Rectal smooth muscle tissue (tissue), 1 donor: ENCODE results near the gene GRAMD2B.

Source experiments
- H3K27ac ChIP-seq: one replicate; pipeline ENCODE4 v1.7.0; 2013; ENCODE audit warnings: low read depth, low read length, inconsistent platforms
- H3K27me3 ChIP-seq: one replicate; pipeline ENCODE4 v1.7.0; 2013; ENCODE audit warnings: low read length; ENCODE audit not compliant: control insufficient read depth, insufficient read depth
- H3K36me3 ChIP-seq: one replicate; pipeline ENCODE4 v1.7.0; 2013; ENCODE audit warnings: low read length; ENCODE audit not compliant: control insufficient read depth, insufficient read depth
- H3K4me1 ChIP-seq: one replicate; pipeline ENCODE4 v1.7.0; 2013; ENCODE audit warnings: low read length; ENCODE audit not compliant: control insufficient read depth, insufficient read depth
- H3K4me3 ChIP-seq: one replicate; pipeline ENCODE4 v1.7.0; 2013; ENCODE audit warnings: low read length
- H3K9ac ChIP-seq: one replicate; pipeline ENCODE4 v1.7.0; 2013; ENCODE audit warnings: low read length

The GRAMD2B gene

GRCh38 chr5:126471875-126472537, 48.8 kb downstream of the GRAMD2B start:
- Histone ChIP-seq H3K36me3 (peaks cover 16% of the 10 kb centered on the region), H3K27ac (no peak overlapping the region), H3K4me1 (no peaks in the 10 kb centered on the region), H3K27me3 (no peaks in the 10 kb centered on the region), H3K4me3 (no peak overlapping the region), H3K9ac (no peak overlapping the region)

- Histone ChIP-seq H3K9ac (no peak overlapping the region), H3K4me3 (no peak overlapping the region), H3K27me3 (no peaks in the 10 kb centered on the region), H3K36me3 (peaks cover 16% of the 10 kb centered on the region), H3K4me1 (peaks cover 3% of the 10 kb centered on the region), H3K27ac (no peak overlapping the region)
These were observed 49.3 kb downstream of the GRAMD2B start for GRCh38 chr5:126472538-126472889.

- Histone ChIP-seq H3K27ac (peak overlapping the region; percentile 38), H3K9ac (no peak overlapping the region), H3K36me3 (peaks cover 8% of the 10 kb centered on the region), H3K4me1 (peaks cover 3% of the 10 kb centered on the region), H3K4me3 (no peak overlapping the region), H3K27me3 (no peaks in the 10 kb centered on the region)
These were observed 54.3 kb downstream of the GRAMD2B start for GRCh38 chr5:126477294-126478117.

GRCh38 chr5:126479810-126480209, 56.6 kb downstream of the GRAMD2B start:
- Histone ChIP-seq H3K4me1 (peaks cover 6% of the 10 kb centered on the region), H3K27me3 (no peaks in the 10 kb centered on the region), H3K27ac (no peak overlapping the region), H3K4me3 (no peak overlapping the region), H3K36me3 (peaks cover 2% of the 10 kb centered on the region), H3K9ac (no peak overlapping the region)

GRCh38 chr5:126480824-126481223, 57.6 kb downstream of the GRAMD2B start:
- H3K27me3 ChIP-seq = no peaks in the 10 kb centered on the region
- no peak overlapping the region for H3K4me3 ChIP-seq
- no peak overlapping the region for H3K27ac ChIP-seq
- no peak overlapping the region for H3K9ac ChIP-seq
- peaks cover 2% of the 10 kb centered on the region for H3K36me3 ChIP-seq
- H3K4me1 ChIP-seq = peaks cover 6% of the 10 kb centered on the region

- Histone ChIP-seq H3K4me1 (peaks cover 6% of the 10 kb centered on the region), H3K27ac (no peak overlapping the region), H3K9ac (no peak overlapping the region), H3K4me3 (no peak overlapping the region), H3K36me3 (peaks cover 4% of the 10 kb centered on the region), H3K27me3 (no peaks in the 10 kb centered on the region)
These were observed 58.0 kb downstream of the GRAMD2B start for GRCh38 chr5:126481243-126481642.

- H3K4me3 ChIP-seq = no peak overlapping the region
- no peak overlapping the region for H3K27ac ChIP-seq
- H3K27me3 ChIP-seq = no peaks in the 10 kb centered on the region
- H3K9ac ChIP-seq = no peak overlapping the region
- peaks cover 13% of the 10 kb centered on the region for H3K36me3 ChIP-seq
- peaks cover 3% of the 10 kb centered on the region for H3K4me1 ChIP-seq
These were observed 59.4 kb downstream of the GRAMD2B start for GRCh38 chr5:126482591-126482990.

GRCh38 chr5:126483156-126483555, 59.9 kb downstream of the GRAMD2B start:
- H3K27me3 ChIP-seq = no peaks in the 10 kb centered on the region
- peaks cover 13% of the 10 kb centered on the region for H3K36me3 ChIP-seq
- H3K27ac ChIP-seq = no peak overlapping the region
- H3K4me1 ChIP-seq = peaks cover 3% of the 10 kb centered on the region
- H3K9ac ChIP-seq = no peak overlapping the region
- no peak overlapping the region for H3K4me3 ChIP-seq

GRCh38 chr5:126484253-126484652, 61.0 kb downstream of the GRAMD2B start:
- no peak overlapping the region for H3K9ac ChIP-seq
- H3K4me3 ChIP-seq = no peak overlapping the region
- peaks cover 3% of the 10 kb centered on the region for H3K4me1 ChIP-seq
- H3K27me3 ChIP-seq = no peaks in the 10 kb centered on the region
- peaks cover 15% of the 10 kb centered on the region for H3K36me3 ChIP-seq
- H3K27ac ChIP-seq = no peak overlapping the region

- H3K4me1 ChIP-seq = peaks cover 8% of the 10 kb centered on the region
- H3K9ac ChIP-seq = no peak overlapping the region
- H3K27ac ChIP-seq = no peak overlapping the region
- H3K36me3 ChIP-seq = peaks cover 17% of the 10 kb centered on the region
- no peak overlapping the region for H3K4me3 ChIP-seq
- H3K27me3 ChIP-seq = no peaks in the 10 kb centered on the region
These were observed 63.1 kb downstream of the GRAMD2B start for GRCh38 chr5:126486332-126486731.

- Histone ChIP-seq H3K4me1 (peaks cover 8% of the 10 kb centered on the region), H3K27ac (no peak overlapping the region), H3K9ac (no peak overlapping the region), H3K4me3 (no peak overlapping the region), H3K27me3 (no peaks in the 10 kb centered on the region), H3K36me3 (peaks cover 17% of the 10 kb centered on the region)
These were observed 64.4 kb downstream of the GRAMD2B start for GRCh38 chr5:126487596-126487995.

- Histone ChIP-seq H3K4me3 (no peak overlapping the region), H3K27me3 (no peaks in the 10 kb centered on the region), H3K27ac (no peak overlapping the region), H3K4me1 (peaks cover 5% of the 10 kb centered on the region), H3K9ac (no peak overlapping the region), H3K36me3 (peaks cover 21% of the 10 kb centered on the region)
These were observed 65.3 kb downstream of the GRAMD2B start for GRCh38 chr5:126488443-126489065.
